DMS 273 (cell line): ENCODE results near the gene LATS2.

Source experiments
- DNase-seq: peaks from one replicate; lab custom pipeline; 2025; ENCODE audit not compliant: unreplicated experiment; lab: John Stamatoyannopoulos, UW

Gene LATS2

DNA sequence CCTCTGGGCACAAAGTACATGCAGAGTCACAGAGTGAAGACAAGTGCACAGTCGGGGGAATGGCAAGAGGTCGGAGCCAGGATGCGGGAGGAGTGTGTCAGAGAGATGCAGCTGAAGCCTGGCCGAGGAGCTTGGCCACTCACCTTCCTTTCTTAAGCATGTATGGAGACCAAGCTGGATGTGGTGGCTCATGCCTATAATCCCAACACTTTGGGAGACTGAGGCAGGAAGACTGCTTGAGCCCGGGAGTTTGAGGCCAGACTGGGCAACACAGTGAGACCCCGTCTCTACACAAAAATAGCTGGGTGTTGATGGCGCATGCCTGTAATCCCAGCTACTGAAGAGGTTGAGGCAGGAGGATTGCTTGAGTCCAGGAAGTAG, 67.0 kb downstream of the LATS2 start:
- DNase-seq, result no peak

GRCh38 chr13:20993661-20994440, 67.5 kb downstream of the LATS2 start:
- DNase-seq, result no peak

- no peak for DNase-seq
Measured at GRCh38 chr13:20993211-20993610, 68.2 kb downstream of the LATS2 start.

- no peak for DNase-seq
Measured at GRCh38 chr13:20991741-20992520, 69.5 kb downstream of the LATS2 start.

DNA sequence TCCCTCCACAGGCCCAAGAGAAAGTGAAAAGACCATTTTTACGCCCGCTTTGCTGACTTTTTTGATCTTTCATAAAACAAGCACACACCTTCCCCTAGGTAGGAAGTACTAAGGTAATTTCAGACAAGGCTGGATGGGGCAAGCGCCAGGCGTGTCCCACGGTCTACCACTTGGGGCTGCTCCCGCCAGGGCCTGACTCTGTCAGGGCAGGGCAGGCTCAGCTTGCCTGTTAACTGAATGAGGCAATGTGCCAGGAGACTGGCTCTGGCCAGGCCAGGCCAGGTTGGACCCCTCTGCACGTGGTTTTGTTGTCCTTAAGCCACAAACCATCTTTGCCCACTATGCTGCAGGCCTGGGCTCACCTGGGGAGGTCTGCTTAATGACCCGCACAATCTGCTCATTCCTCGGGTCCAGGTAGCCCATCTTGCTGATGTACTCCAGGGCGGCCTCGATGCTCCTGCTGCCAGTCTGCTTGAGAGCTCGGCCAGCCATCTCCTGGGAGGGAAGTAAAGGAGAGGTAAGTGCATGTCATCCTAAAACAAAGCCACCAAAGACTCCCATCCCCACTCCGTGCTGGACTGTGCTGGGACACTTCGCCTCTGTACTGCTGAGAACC, 70.4 kb downstream of the LATS2 start:
- DNase-seq, result no peak

DNA sequence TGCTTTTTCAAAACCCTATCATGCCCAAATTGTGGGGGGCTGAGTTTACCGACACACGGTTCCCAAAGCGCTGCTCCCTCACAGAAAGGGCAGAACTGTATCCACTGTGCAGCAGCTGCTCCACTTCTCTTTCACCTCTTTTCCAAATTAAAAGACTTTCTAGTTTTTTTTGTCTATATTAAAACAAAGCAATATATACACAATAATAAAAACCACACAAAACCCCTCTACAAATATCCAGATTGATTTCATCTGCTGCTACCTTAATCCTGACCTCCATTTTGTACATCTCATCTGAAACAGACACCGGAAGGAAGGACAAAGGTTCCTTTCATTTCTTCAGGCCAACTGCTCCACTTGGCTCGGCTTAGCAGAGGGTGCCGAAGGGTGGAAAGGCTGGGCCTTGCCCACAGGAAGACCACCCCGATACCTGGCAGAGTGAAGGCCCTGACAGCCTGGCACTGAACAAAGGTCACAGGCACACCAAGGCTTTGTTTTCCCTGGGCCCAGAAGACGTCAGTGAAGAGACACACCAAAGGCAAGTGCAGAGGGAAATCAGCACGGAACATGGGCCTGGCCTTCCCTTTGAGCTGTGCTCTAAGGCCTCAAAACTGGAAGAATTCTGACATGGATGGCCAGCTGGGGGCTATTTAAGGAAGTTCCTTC, 71.6 kb downstream of the LATS2 start:
- no peak for DNase-seq

- DNase-seq, result no peak
Measured at GRCh38 chr13:20988909-20989655, 72.3 kb downstream of the LATS2 start.

DNA sequence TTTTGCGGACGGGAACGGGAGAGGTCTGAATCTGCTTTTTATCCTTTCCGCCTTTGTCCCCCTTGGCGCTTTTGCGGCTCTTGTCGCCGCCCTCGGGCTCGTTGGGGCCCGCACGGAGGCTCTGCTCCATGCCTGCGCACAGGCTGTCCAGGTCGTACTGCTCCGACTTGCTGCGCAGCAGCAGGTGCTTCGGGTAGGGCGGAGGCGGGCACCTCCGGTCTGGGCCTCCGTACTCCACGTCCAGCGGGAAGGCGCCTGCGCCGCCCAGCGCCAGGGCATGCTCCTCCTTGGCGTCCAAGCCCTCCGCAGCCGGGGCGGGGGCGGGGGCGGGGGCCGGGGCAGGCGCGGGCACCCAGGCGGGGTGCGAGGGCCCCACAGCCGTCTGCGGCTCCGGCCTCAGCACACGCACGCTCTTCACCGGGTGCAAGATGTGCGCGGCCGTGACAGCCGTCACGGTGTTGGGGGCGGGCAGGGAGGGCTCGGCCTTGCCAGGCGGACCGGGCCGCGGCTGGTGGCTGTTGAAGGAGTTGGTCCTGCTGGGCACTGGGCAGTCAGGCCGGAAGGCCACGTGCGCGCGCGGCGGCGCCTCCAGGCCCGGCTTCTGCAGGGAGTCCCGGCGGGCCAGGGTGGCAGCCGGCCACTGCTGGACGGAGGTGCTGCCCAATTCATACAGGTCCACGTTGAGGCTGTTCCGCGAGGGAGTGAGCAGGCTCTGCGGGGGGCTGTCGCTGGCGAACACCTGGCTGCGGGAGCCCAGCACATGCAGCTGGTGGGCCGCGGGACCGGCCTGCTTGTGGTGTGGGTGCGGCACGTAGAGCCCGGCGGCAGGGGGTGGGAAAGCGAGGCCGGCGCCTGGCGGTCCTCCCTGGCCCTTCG, 73.1 kb downstream of the LATS2 start:
- DNase-seq, result no peak

- no peak for DNase-seq
Measured at GRCh38 chr13:20987599-20987998, 73.8 kb downstream of the LATS2 start.

DNA sequence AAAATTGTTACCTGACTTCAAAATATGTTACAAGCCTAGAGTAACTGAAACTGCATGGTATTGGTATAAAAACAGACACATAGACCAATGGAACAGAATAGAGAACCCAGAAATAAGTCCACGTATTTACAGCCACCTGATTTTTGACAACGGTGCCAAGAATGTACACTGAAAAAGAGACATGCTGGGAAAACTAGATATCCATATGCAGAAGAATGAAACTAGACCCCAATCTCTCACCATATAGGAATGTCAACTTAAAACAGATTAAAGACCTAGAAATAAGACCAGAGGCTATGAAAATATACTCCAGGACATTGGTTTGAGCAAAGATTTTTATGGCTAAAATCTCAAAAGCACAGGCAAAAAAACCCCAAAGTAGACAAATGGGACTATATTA, 76.5 kb downstream of the LATS2 start:
- DNase-seq, result no peak

GRCh38 chr13:20983386-20983785, 78.0 kb downstream of the LATS2 start:
- DNase-seq, result no peak

DNA sequence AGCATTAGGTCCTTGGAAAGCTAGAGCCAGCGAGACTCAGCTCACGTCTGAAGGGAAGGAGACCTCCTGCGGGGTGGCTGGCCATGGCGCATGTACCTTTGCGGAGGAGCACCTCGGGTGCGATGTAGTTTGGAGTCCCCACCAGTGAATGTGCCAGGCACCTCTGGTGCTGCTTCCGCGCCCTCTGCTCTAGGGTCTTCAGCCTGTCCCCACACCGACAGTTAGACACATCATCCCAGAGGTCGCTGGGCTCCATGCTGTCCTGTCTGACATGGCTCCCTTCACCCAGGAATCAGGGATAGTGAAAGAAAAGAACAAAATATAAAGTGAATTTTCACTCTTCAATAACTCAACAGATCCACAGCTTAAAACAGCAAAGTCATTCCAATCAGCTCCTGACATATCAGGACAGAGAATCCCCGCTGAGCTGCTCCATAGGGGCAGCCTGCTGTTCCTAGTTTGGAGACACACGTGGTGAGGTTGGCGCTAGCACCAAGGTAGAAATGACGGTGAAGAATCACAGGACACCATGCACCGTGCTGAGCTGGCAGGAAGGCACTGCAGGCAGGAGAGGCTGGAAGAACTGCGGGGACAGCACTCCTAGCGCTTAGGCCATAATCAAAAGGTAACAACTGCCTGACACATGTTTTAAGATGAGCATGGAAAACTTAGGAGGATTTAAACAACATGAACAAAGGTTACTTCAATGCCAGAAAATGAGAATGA, 79.9 kb downstream of the LATS2 start:
- DNase-seq, result no peak

- DNase-seq, result no peak
Measured at GRCh38 chr13:20980899-20981298, 80.5 kb downstream of the LATS2 start.

- DNase-seq, result no peak
Measured at GRCh38 chr13:20980430-20980829, 81.0 kb downstream of the LATS2 start.

DNA sequence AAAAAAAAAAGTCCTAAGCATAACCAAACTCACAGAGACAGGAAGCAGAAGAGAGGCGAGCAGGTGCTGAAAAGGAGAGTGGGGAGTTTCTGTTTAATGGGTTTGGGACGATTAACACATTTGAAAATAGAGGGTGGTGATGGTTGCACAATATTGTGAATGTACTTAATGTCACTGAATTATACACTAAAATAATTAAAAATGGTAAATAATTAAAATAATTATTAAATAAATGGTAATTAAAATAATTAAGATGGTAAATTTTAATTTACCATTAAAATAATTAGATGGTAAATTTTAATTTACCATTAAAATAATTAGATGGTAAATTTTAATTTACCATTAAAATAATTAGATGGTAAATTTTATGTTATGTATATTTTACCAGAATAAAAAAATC, 84.0 kb downstream of the LATS2 start:
- DNase-seq, result no peak

- no peak for DNase-seq
Measured at GRCh38 chr13:20974981-20975585, 86.3 kb downstream of the LATS2 start.

DNA sequence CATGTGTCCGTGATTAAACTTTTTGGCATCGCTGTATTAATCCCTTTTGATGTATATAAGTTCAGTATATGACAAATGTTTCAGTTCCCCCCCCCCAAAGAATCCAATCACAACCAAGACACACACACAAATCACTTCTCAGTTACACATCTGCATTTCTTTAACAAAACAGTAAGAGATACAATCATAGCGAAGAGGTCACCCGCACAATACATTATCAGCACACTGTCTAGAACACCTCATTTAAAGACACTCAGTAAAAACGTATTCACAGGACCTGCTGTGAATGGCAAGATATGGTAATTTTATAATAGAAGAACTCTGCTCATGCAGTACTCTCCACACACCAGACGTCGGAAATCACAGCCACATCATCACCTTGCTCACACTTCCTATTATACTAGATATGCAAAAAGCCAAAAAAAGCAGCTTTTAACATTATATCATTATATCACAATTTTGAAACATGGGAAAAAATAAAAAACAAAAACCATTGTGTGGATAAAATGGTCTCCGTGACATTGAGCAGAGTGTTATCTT, 87.4 kb downstream of the LATS2 start:
- no peak for DNase-seq

DNA sequence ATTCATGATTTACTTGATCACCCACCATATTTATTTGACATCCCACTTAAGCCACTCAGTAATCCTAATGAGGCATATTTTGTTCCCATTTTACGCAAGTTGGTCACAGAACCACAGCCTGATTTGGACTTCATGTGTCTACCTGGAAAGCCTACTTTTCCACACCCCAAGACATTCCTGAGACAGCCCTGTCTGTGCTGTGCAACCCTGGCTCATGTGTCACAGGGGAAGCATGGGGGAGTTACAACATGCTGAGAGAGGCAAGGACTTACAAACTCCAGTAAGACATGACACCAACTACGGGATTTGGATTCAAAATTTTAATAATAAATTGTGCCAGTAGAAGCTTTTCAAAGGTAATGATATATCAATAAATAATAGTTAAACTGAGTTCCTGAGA, 88.7 kb downstream of the LATS2 start:
- no peak for DNase-seq

DNA sequence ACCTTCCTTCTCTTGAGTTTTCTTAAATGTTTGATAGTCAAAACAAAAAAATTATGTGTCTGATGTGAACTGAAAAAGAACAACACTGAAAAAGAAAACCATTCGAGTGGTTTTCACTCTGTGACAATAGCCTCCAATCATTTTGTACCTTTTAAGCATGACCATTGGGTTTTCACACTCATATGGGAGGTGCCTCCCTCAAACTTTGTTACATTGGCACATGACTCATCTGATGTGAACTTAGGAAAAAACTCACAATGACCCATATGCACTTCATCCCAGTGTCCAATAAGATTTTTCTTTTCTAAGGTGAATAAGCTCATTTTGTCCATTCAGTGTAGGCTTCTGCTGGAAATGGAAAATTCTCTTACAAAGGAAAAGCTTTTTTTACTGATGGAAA, 92.2 kb downstream of the LATS2 start:
- DNase-seq, result no peak
